ENCODE measurements around the gene MAPKAPK2.
A peak's percentile ranks its signal among the peaks of the same experiment; 100 is the strongest.
"Not testable (repeated sequence)": the region's sequence is repeated elsewhere in the genome, so short reads cannot be mapped to it uniquely, and the experiment has no call there.

The MAPKAPK2 gene

DNA sequence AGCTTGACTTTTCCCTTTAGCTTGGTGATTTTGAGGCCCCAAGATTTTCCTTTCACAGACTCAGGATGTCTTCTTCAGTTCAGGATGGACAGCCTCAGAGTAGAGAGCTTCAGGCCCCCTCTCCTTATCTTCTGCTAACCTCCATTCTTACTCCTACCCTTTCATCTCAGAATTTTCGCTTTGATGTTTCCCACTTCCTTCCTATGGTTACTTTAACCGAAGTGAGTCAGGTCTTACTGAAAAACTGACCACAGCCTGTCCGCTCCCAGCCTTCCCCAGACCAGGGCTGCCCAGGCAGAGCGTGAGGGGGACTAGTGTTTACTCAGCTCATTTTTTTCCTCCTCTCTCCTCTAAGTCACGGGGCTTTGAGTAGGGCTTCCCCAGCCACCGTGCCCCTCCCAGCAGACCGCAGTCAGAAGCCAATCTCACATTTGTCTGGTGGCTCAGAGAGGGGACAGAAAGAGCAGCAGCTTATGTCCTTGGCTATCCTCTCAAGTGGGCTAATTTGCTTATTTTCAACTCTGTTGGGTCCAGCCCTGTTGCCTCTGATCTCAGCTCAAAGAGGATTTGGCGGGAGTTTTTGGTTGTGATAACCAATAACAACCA lies 81.6 kb downstream of the MAPKAPK2 start:
- intact Hi-C loops (cut with DNase I) = no loop called here
- peak in 3 of 10 donors; percentile 12 to 82 (median 18) for DNase-seq

DNA sequence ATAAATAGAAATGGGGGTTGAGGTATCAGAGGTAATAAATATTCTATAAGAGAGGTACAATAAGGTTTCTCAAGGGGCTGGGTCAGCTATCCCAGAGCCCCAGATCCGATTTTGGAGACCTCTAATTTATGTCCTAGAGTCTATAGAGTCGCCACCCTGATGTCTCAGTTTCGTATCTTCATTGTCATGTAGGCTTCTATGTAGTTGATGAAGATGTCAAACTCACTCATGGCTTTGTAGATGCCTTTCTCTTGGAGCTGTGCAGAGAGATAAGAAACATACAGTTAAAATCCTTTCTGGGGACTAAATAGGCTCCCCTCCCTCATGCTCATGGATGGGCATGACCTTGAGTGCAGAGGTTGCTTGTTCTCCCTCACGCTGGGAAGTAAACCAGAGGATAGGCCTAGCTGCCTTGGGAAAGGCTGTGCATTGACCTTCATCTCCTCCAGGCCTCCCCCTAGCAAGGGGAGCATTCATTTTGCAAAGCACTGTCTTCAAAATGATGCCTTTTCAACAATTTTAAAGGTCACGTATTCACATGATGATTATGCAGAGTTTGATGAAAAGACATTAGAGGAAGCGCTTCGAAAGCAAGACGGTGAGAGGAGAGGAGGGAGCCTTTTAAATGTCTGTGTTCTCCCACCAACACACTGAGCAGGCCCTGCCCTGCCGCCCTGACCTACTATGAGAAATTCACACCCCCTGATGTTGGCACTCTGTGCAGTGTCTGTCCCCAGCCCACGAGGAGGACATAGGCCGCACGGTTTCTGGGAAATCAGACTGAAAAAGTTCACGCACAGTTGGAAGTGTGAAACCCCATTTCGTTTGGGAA lies 84.0 kb downstream of the MAPKAPK2 start:
- intact Hi-C loops (cut with DNase I) = no loop called here
- DNase-seq = no peak

DNA sequence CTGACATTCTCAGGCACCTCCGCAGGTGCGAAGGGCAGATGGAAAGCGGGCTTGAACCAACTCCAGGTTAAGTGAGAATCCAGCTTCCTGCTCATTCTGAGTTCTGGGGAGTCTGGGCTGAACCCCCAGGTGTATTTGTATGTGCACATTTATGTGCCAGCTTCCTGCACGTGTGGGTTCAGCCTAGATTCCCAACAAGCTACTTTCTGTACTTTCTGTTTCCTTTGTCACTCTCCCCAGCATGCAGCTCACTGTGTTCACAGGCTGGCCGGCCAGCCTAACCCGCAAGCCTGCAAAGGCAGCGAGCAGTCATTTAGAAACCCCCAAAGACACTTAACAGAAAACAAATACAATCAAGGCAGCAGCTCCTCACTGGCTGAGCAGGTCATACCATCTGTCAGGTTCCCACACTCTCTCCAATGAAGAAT lies 84.6 kb downstream of the MAPKAPK2 start:
- intact Hi-C loops (cut with DNase I) = no loop called here
- no peak for DNase-seq

DNA sequence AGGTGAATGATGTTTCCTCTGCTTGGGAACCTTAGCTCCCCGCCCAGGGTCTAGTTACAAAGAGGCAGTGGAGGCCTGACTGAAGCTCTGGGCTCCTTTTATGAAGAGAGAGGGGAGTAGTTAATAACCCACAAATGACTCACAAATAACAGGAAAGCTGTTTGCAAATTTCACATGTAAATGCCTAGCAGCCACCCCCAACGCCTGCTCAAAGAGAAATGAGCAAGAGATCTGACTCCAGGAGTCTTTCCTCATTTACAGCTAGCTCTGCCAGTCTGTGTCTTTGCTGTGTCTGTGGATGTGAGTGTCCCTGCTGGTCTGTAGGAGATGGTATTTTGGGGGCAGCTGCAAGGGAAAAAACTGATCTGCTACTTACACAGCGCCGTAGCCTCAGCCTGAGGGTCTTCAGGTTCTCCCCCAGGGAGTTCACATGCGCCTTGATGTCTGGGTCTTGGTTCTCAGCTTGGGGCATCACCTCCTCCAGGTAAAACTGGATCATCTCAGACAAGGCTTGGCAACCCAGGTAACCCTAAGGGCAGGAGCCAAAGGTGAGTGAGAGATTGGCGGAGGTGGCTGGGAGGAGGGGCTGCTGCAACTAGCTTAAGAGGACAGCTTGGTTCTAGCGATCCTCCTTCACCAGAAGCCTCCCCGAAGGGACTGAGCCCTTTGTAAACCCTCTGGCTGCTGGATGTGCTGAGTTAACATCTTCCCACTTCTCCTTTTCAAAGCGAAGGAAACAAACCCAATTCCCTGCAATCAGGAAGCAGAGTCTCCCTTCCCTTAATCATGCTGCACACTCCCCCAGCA lies 86.0 kb downstream of the MAPKAPK2 start, which contains the start of gene IL19:
IL19 (plus strand) TSS at position 243 of the 807 bp plus-strand sequence. CDS start 65,890 bp downstream, outside the sequence.
- DNase-seq = no peak
- intact Hi-C loops (cut with DNase I) = no loop called here

DNA sequence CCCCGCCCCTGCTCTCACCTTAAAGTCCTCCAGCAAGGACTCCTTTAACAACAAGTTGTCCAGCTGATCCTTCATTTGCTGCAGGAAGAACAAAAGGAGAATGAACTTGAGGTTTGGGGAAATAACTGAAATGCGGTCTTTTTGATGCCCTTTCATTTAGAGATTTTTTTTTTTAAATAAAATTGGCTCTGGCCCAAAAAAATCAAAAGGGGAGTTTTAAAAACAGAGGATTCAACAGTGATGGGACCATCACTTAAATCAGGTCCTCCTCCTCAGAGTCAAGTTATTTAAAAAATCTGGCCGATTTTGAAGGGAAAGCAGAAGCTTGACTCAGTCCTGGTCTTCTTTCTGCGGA lies 86.6 kb downstream of the MAPKAPK2 start:
- intact Hi-C loops (cut with DNase I) = no loop called here
- DNase-seq = no peak

DNA sequence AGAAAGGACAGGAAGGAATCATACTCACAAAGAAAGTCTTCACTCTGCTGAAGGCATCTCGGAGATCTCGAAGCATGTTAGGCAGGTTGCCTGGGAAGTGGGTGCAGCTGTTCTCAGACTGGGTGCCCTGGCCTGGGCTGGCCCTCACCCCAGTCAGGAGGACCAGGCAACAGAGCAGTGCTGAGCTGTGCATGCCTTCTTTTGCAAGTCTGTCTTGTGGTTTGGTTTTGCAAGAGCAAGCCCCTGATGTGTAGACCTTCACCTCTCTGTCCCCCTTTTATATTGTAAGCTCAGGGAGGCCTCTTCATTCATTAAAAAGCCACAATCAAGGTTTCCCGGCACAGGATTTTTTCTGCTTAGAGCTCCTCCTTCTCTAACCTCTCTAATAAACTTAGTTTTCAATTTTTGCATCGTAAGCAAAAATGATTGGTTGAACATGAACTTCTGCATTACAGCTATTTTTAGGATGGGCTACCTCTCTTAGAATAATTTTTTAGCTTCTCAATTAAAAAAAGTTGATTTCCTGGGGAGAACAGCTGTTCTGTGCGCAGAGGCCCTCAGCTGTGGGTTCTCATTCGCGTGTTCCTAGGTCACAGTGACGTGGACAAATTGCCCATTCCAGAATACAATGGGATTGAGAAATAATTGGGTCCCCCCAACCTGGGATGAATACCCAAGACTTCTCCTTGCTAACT lies 87.7 kb downstream of the MAPKAPK2 start, which contains the start of gene IL10:
IL10 (minus strand) TSS at position 252 of the 695 bp plus-strand sequence; CDS start at position 193, 59 bp downstream.
- DNase-seq = peak in 3 of 10 donors; percentile 14 to 83 (median 21)
- intact Hi-C loops (cut with DNase I) = no loop called here

DNA sequence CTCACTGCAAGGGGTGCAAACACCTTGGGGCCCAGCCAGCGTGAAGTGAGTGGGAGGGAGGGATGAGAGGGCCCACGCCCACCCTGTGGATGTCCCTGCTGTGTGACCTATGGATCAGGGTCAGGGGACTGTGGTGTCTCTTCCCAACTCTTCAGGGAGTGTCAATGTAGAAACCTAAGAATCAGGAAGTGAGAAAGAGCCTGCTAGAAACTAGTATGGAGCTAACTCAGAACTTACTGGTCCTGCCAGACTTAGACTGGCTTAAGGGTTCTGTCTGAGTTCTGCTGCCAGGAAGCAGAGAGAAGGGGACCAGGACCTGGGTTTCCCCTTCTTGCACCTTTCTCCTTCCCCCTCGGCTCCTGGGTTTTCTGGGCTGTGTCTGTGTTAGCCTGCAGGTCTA lies 89.4 kb downstream of the MAPKAPK2 start:
- DNase-seq = no peak
- intact Hi-C loops (cut with DNase I) = no loop called here

DNA sequence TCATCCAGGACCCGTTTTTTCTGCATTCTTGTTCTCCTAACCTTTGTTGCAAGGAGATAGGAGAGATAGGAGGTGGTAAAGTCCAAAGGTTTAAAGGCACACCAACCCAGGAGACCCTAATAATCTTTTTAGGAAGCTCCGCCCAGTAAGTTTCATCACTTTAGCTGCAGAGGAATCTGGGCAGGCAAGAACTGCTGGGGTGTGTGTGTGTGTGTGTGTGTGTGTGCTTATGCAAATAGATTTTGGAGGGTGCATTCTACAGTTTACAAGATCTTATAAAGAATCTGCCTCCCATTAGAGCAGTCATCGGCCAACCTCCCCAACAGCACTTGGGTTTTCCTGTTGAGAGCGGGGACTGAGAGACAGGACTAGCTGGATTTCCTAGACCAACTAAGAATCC lies 91.5 kb downstream of the MAPKAPK2 start:
- DNase-seq = no peak
- intact Hi-C loops (cut with DNase I) = no loop called here

DNA sequence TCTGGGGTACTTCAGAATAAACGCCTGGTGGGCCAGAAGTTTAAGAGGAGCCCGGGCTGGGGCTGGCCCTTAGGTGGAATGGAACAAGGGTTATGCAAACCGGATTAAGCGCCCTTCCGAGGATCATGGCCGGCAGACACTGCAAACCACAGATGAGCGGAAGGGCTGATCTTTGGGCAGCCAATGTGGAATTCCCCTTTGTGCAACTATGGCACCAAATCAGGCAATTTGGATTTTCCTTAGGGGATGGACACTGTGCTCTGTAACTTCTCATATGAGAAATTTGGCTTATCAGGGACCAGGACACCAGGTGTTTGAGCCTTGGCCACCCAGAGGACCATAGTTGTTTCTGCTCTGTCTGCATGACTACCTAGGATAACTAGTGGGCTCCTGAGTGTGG lies 93.3 kb downstream of the MAPKAPK2 start:
- intact Hi-C loops (cut with DNase I) = no loop called here
- no peak for DNase-seq

DNA sequence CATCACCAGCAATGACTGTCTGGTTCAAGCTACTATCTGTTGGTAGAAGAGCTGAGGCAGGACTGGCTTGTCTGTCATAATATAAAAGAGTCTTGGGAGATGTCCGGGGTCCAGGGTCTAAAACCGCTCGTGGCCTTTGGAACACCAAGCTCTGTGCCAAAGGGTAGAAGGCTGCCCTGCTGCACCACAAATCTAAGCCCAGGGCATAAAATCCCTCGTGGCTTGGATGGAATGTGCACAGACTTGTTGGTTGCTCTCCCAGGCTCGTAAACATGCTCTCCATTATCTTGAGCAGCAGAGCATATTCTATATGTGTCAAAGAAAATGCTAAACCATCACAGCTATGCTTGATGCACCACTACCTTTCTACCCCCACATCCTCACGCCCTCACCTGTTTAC lies 94.2 kb downstream of the MAPKAPK2 start:
- intact Hi-C loops (cut with DNase I); DNase-seq: not testable (repeated sequence)

DNA sequence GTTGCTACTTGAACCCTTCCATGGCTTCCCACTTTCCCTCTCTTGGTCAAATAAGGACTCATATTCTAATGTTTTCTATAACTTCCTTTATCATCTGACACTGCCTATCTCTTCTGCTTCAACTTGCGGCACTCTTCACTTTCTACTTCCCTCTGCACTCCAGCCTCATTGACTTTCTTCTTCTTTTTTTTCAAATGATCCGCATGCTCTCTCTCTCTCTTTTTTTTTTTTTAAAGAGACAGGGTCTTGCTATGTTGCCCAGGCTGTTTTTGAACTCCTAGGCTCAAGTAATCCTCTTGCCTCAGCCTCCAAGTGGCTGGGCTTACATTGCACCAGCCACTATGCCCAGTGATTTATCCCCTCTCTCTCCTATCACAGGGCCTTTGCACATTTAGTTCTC lies 94.9 kb downstream of the MAPKAPK2 start:
- intact Hi-C loops (cut with DNase I) = no loop called here
- DNase-seq = no peak

DNA sequence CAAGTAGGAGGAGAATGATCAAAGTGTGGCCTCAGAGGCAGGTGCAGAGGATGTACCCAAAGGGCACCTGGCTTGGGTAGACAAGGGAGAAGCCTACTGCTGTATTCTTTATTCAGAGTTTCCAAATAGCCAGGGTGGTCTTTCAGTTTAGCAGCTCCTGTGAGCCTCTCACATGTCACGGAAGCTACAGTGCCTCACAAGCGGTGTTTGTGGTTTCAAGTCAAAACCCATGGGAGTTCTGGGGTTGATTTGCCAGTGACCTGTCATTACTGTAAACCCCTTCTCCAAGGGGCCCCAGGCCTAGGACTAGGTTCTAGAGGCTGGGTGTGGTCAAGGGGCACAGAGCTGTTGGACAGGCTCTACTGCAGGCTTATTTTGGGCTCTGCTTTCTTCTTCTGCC lies 97.7 kb downstream of the MAPKAPK2 start:
- no peak for DNase-seq
- intact Hi-C loops (cut with DNase I) = no loop called here

DNA sequence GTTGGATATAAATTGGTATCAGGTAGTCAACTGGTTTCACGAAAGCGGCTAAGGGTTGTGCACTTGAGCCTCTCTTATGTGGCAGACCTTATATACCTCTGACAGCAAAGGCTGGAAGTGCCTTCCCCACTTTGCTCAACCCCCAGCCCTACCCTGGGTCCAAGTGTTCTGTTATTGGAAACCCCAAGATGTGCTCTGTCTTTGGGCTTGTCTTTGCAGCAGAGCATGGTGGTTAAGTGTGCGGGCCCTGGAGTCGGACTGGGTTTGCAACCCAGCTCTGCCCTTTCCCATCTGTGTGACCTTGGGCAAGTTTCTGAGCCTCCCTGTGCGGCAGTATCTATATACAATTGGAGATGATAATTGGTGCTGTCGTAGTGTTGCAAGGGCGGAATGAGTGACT lies 98.8 kb downstream of the MAPKAPK2 start:
- no peak for DNase-seq
- intact Hi-C loops (cut with DNase I) = no loop called here

All from posterior cingulate gyrus (tissue), 11 donors.